Ascending aorta (tissue), 2 donors: ENCODE results near the gene ARID1B. TPM values are rescaled to one million over a fixed set of nuclear protein-coding genes. Genes with fewer than 3 reads are reported as not detected.

Source experiments
- DNase-seq, 2 donors: peaks; one replicate each; pipeline ENCODE4 v3.0.0-alpha.2; 2019; ENCODE audit warnings: low spot score in 2 of 2
- H3K27ac ChIP-seq, 2 donors: fragments of 200-600 bp; sonication (generic); one replicate each; pipeline ENCODE4 v1.5.1; 2016 to 2017; ENCODE audit warnings: mild to moderate bottlenecking in 1 of 2
- H3K27me3 ChIP-seq: fragments of 200-600 bp; sonication (generic); one replicate; pipeline ENCODE4 v1.5.1; 2017
- H3K36me3 ChIP-seq, 2 donors: fragments of 200-600 bp; sonication (generic); one replicate each; pipeline ENCODE4 v1.5.1; 2016
- H3K4me1 ChIP-seq, 2 donors: fragments of 200-600 bp; sonication (generic); one replicate each; pipeline ENCODE4 v1.5.1; 2016 to 2017; ENCODE audit warnings: mild to moderate bottlenecking in 1 of 2
- H3K4me3 ChIP-seq, 2 donors: fragments of 200-600 bp; sonication (generic); one replicate each; pipeline ENCODE4 v1.5.1; 2016 to 2017; ENCODE audit warnings: mild to moderate bottlenecking in 1 of 2
- H3K9me3 ChIP-seq, 2 donors: fragments of 200-600 bp; sonication (generic); one replicate each; pipeline ENCODE4 v1.5.1; 2016
- intact Hi-C: fragments of 100-400 bp; cut with DNase I; formaldehyde crosslinking; loops from one replicate; pipeline ENCODE4 v1.15.1; 2023
- total RNA-seq: library from RNA; depleted of rRNA; stranded (reverse); fragments of >200 nt; gene quantifications from one replicate; pipeline ENCODE4 v1.1.0, GENCODE V29; 2016
- TF ChIP-seq, protein P1 (sequence below), 3 experiments: fragments of 200-600 bp in 2 of 3; fragments of 450-650 bp in 1 of 3; sonication (generic) in 2 of 3; IDR thresholded peaks; one replicate each; pipeline ENCODE4 v1.5.1; 2016 to 2019; ENCODE audit warnings: antibody characterized with exemption in 3 of 3, mild to moderate bottlenecking in 1 of 3, moderate library complexity in 1 of 3

Gene ARID1B
- total RNA-seq, 1 donor from 2014 or later: 97.9 TPM

DNA sequence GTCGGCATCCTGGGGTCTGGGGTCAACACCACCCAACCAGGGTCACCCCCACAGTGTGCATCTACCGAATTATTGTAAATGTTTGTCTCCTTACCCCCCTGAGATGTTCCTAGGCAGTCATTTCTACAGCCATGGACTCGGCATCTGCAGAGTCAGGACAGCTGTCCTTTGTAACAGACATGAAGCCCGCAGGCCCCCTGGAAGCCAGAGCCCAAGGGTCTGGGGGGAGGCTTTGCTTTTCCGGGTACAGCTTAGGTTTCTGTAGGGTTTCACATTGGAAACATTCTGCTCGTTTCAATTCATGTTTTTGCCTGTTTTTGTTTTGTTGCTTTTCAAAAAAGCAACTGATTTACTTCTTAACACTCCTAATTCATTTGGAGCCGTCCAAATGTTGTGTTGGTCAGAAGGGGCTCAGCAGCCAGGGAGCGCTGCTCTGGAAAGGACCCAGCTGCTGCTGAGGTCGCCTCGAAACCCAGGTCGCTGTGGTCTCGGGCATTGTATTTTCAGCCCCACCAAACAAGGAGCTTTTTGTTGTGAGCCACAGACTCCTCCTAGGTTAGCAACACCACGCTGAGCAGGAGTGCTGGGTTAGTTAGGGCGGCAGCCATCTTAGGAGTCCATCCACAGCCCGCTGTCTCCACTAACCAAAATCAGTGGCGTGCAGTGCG lies 385.7 kb downstream of the ARID1B start:
- no peak for DNase-seq
- TF ChIP-seq, protein P1, sequence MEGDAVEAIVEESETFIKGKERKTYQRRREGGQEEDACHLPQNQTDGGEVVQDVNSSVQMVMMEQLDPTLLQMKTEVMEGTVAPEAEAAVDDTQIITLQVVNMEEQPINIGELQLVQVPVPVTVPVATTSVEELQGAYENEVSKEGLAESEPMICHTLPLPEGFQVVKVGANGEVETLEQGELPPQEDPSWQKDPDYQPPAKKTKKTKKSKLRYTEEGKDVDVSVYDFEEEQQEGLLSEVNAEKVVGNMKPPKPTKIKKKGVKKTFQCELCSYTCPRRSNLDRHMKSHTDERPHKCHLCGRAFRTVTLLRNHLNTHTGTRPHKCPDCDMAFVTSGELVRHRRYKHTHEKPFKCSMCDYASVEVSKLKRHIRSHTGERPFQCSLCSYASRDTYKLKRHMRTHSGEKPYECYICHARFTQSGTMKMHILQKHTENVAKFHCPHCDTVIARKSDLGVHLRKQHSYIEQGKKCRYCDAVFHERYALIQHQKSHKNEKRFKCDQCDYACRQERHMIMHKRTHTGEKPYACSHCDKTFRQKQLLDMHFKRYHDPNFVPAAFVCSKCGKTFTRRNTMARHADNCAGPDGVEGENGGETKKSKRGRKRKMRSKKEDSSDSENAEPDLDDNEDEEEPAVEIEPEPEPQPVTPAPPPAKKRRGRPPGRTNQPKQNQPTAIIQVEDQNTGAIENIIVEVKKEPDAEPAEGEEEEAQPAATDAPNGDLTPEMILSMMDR (IDR thresholded peaks at IDR 0.05): no peak
- no peak overlapping the region for H3K27ac ChIP-seq
- no peaks in the 10 kb centered on the region for H3K9me3 ChIP-seq
- H3K4me3 ChIP-seq: no peak overlapping the region
- intact Hi-C loops: no loop called here
- peaks cover 0 to 6% of the 10 kb centered on the region in 2 donors for H3K36me3 ChIP-seq
- H3K27me3 ChIP-seq: no peaks in the 10 kb centered on the region
- H3K4me1 ChIP-seq: no peaks in the 10 kb centered on the region

DNA sequence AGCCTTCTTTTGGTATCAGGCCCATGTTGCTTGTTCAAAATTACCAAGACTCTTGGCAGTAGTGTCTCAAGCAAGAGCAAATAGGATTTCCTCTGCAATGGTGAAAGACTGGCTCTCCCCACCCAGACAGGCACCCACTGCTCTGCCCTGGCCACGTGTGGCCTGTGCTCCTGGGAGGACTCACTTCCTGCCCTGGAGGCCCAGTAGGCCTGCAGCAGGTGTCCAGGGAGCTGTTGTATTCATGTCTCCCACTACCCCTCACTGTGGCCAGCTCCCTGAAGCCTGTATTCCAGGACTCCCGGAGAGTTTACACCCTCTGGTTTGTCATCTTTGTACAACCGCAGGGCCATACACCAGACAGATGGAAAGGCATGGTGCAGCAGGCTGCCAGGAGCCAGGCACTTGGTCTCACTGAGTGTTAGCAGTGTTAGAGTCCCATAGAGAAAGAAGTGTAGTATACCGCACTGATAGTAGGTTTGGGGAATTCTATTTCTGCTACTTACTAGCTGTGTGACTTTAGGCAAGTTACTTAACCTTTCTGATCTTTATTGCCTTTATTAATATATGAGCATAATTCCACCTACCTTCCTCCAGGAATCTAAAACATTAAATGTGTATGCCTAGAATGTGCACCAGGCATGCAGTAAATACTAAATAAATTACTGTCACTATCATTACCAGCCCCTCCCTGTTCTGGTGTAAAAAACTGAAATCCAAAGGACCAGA lies 386.4 kb downstream of the ARID1B start:
- Histone ChIP-seq H3K4me3 (no peak overlapping the region), H3K27me3 (no peaks in the 10 kb centered on the region), H3K27ac (no peak overlapping the region), H3K36me3 (peaks cover 0 to 7% of the 10 kb centered on the region in 2 donors), H3K4me1 (no peaks in the 10 kb centered on the region), H3K9me3 (no peaks in the 10 kb centered on the region)
- intact Hi-C loops: no loop called here
- TF ChIP-seq, protein P1 (IDR thresholded peaks at IDR 0.05): no peak
- no peak for DNase-seq

DNA sequence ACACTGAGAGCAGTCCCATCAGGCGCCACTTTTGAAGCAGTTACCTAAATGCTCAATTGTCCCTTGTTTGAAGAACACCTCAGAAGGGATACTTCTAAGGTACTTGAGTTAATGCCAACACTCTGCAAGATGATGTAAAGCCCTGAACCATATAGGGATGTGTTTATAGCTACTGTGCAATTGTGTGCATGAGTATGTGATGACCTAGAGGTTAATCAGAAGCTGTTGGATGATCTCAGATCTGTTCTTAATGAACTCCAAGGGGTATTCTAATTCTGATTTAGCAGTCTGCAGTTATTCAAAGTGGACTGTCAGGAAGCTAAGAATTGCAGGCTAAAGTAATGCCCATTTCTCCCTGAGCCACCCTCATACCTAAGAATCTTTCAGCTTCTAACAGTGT lies 387.8 kb downstream of the ARID1B start:
- no peak for DNase-seq
- Histone ChIP-seq H3K36me3 (peaks cover 0 to 13% of the 10 kb centered on the region in 2 donors), H3K4me3 (no peak overlapping the region), H3K27ac (no peak overlapping the region), H3K9me3 (no peaks in the 10 kb centered on the region), H3K4me1 (peaks cover 0 to 3% of the 10 kb centered on the region in 2 donors), H3K27me3 (no peaks in the 10 kb centered on the region)
- TF ChIP-seq, protein P1 (IDR thresholded peaks at IDR 0.05): no peak
- intact Hi-C loops: loop anchor here (5.0 kb wide), 1 partner anchor 128 kb away; no protein-coding TSS in a partner anchor

DNA sequence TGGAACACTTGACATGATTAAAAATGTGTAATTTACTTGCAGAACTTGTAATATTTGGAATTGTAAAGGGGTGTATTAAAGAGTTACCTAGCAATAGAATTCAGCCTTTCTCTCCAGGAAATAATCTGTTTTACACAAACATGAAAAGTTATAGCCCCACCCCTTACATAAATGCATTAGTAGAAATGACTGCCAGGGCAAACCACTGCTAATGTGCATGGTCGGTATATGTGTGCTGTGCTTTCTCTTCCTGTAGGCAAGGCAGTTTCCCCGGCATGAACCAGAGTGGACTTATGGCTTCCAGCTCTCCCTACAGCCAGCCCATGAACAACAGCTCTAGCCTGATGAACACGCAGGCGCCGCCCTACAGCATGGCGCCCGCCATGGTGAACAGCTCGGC lies 389.6 kb downstream of the ARID1B start:
- Histone ChIP-seq H3K4me1 (peaks cover 0 to 3% of the 10 kb centered on the region in 2 donors), H3K9me3 (no peaks in the 10 kb centered on the region), H3K36me3 (peaks cover 0 to 13% of the 10 kb centered on the region in 2 donors), H3K27me3 (no peaks in the 10 kb centered on the region), H3K27ac (no peak overlapping the region), H3K4me3 (no peak overlapping the region)
- TF ChIP-seq, protein P1 (IDR thresholded peaks at IDR 0.05): no peak
- intact Hi-C loops: loop anchor here (5.0 kb wide), 1 partner anchor 129 kb away; no protein-coding TSS in a partner anchor
- DNase-seq: no peak

DNA sequence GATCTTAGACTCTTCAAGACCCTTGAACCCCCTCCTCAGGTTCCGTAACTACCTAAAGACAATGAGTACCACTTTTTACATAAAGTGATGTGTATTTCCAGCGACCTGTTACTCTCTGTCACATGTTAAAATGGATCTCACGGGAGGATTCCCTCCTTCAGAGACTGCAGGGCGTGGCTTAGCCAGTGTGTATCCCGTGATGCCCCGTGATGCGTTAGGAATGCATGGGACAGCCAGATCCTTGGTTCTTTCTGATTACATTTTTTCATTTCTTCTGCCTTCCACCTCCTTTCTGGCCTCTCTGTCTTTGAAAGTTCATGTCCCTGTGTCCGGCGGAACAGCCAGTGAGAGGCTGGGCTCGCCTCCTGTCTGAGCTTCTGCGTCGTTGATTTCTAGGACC lies 390.7 kb downstream of the ARID1B start:
- no peak overlapping the region for H3K4me3 ChIP-seq
- no peaks in the 10 kb centered on the region for H3K9me3 ChIP-seq
- H3K36me3 ChIP-seq: peaks cover 0 to 13% of the 10 kb centered on the region in 2 donors
- no peak for DNase-seq
- H3K4me1 ChIP-seq: peaks cover 0 to 3% of the 10 kb centered on the region in 2 donors
- no peaks in the 10 kb centered on the region for H3K27me3 ChIP-seq
- TF ChIP-seq, protein P1 (IDR thresholded peaks at IDR 0.05): no peak
- intact Hi-C loops: loop anchor here (5.0 kb wide), 1 partner anchor 131 kb away; no protein-coding TSS in a partner anchor
- H3K27ac ChIP-seq: no peak overlapping the region
